HG03280 (cell line): Measurements from ENCODE around the gene XPC.
A peak's percentile ranks its signal among the peaks of the same experiment; 100 is the strongest.
"Not testable (repeated sequence)": the region's sequence is repeated elsewhere in the genome, so short reads cannot be mapped to it uniquely, and the experiment has no call there.

Source experiments
- ATAC-seq: cut with Tn5 transposase; IDR thresholded peaks from one replicate; pipeline ENCODE4 v1.9.1; 2021; ENCODE audit warnings: mild to moderate bottlenecking, moderate library complexity; ENCODE audit not compliant: unreplicated experiment

XPC gene

GRCh38 chr3:14178247-14179113 is at the start of gene XPC, which contains the start of gene LSM3:
TSS of gene XPC (minus strand) at chr3:14178601. CDS start at chr3:14178568, 33 bp downstream.
TSS of gene LSM3 (plus strand) at chr3:14178817. CDS start at chr3:14178861, 44 bp downstream.
- peak; percentile 93 for ATAC-seq

GRCh38 chr3:14227856-14228255 is 49.5 kb upstream of the XPC start:
- ATAC-seq = no peak

- not testable (repeated sequence) for ATAC-seq
Measured at GRCh38 chr3:14226351-14226750, 48.0 kb upstream of the XPC start.

- ATAC-seq = no peak
Measured at GRCh38 chr3:14225421-14225820, 47.0 kb upstream of the XPC start.

GRCh38 chr3:14224895-14225294 is 46.5 kb upstream of the XPC start:
- ATAC-seq = no peak

GRCh38 chr3:14223595-14223994 is 45.2 kb upstream of the XPC start:
- ATAC-seq = no peak

GRCh38 chr3:14222900-14223594 is 44.6 kb upstream of the XPC start:
- ATAC-seq = no peak

GRCh38 chr3:14222457-14222856 is 44.1 kb upstream of the XPC start:
- ATAC-seq = no peak

- ATAC-seq = no peak
Measured at GRCh38 chr3:14221902-14222301, 43.5 kb upstream of the XPC start.

- no peak for ATAC-seq
Measured at GRCh38 chr3:14220933-14221332, 42.5 kb upstream of the XPC start.

GRCh38 chr3:14218355-14218754 is 40.0 kb upstream of the XPC start:
- ATAC-seq = no peak

- no peak for ATAC-seq
Measured at GRCh38 chr3:14216257-14217048, 38.1 kb upstream of the XPC start.

- ATAC-seq = no peak
Measured at GRCh38 chr3:14214764-14215163, 36.4 kb upstream of the XPC start.

- ATAC-seq = no peak
Measured at GRCh38 chr3:14213066-14213774, 34.8 kb upstream of the XPC start.

GRCh38 chr3:14212032-14212431 is 33.6 kb upstream of the XPC start:
- no peak for ATAC-seq

- ATAC-seq = no peak
Measured at GRCh38 chr3:14211621-14212020, 33.2 kb upstream of the XPC start.

GRCh38 chr3:14210843-14211594 is 32.6 kb upstream of the XPC start:
- no peak for ATAC-seq

- ATAC-seq = no peak
Measured at GRCh38 chr3:14210290-14210688, 31.9 kb upstream of the XPC start.

- ATAC-seq = no peak
Measured at GRCh38 chr3:14209581-14210289, 31.3 kb upstream of the XPC start.
